Suppressor macrophage treated with lipopolysaccharide for 1 hour (primary cell): ENCODE results near the gene VSIR.

Experiments
- DNase-seq, 3 donors: peaks; one replicate each; pipeline ENCODE4 v3.0.0-alpha.2; 2020 to 2022

The VSIR gene

GRCh38 chr10:71773221-71773971, at the start of gene VSIR:
VSIR (minus strand) TSS chr10:71773520; CDS start chr10:71773439, 81 bp downstream.
- DNase-seq = peak; percentile 93 to 99 (median 96)

- no peak for DNase-seq
Measured at GRCh38 chr10:71821909-71822763, 48.8 kb upstream of the VSIR start.

GRCh38 chr10:71820966-71821365, 47.6 kb upstream of the VSIR start:
- no peak for DNase-seq

- no peak for DNase-seq
Measured at GRCh38 chr10:71819985-71820384, 46.7 kb upstream of the VSIR start.

- no peak for DNase-seq
Measured at GRCh38 chr10:71819441-71819861, 46.1 kb upstream of the VSIR start.

GRCh38 chr10:71818674-71819260, 45.4 kb upstream of the VSIR start:
- DNase-seq = no peak

- peak; percentile 79 to 81 (median 79) for DNase-seq
Measured at GRCh38 chr10:71817831-71818655, 44.7 kb upstream of the VSIR start.

GRCh38 chr10:71816936-71817618, 43.8 kb upstream of the VSIR start:
- DNase-seq = no peak

GRCh38 chr10:71816421-71816851, 43.1 kb upstream of the VSIR start:
- no peak for DNase-seq

GRCh38 chr10:71815515-71816130, 42.3 kb upstream of the VSIR start:
- DNase-seq = peak in 1 of 3 donors; percentile 15

- peak in 1 of 3 donors; percentile 30 for DNase-seq
Measured at GRCh38 chr10:71814922-71815411, 41.6 kb upstream of the VSIR start.

GRCh38 chr10:71812913-71813590, 39.7 kb upstream of the VSIR start:
- DNase-seq = peak in 1 of 3 donors; percentile 28

GRCh38 chr10:71812016-71812912, 38.9 kb upstream of the VSIR start:
- DNase-seq = peak; percentile 69 to 87 (median 71)

- DNase-seq = peak in 1 of 3 donors; percentile 20
Measured at GRCh38 chr10:71811351-71811750, 38.0 kb upstream of the VSIR start.

- DNase-seq = peak in 1 of 3 donors; percentile 49
Measured at GRCh38 chr10:71810048-71810750, 36.9 kb upstream of the VSIR start.

- DNase-seq = peak in 1 of 3 donors; percentile 21
Measured at GRCh38 chr10:71809628-71810027, 36.3 kb upstream of the VSIR start.

GRCh38 chr10:71807557-71808510, 34.5 kb upstream of the VSIR start:
- DNase-seq = peak in 1 of 3 donors; percentile 36
